ENCODE results near the gene TKFC.
A peak's percentile ranks its signal among the peaks of the same experiment; 100 is the strongest.

TKFC gene

DNA sequence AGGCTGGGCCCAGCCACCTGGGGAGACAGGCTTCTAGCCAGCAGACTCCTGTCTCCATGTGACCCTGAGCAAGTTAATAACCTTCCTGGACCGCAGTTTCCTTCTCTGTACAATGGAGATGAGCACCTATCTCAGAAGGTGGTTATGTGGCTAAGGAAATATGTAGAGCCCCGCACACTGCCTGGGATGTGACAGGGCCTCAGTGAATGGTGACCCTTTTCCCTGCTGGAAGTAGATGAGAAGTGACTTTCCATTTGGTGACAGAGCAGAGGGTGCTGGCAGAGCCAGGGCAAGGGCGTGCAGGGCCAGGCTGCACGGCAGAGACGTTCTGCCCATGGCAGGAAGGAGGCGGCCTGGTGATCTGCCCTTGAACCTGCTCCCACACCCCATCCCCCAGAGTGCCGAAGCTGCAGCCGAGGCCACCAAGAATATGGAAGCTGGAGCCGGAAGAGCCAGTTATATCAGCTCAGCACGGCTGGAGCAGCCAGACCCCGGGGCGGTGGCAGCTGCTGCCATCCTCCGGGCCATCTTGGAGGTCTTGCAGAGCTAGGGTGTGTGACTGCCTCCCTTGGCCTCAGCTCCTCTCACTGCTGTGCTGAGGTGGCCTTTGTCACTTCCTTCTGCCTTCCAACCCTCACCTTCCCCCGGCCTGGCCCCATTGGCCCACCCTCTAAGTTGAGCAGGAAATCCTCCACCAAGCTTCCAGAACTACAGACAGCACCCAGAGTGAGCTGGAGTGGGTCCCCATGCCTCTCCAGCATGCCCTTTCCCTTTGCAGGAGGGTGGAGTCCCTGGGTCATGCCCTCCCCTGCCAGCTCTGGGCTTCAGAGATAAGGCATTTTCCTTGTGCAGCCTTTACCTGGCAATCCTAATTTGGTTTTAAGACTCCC is 13.2 kb downstream of the TKFC start:
- no peak for DNase-seq

DNA sequence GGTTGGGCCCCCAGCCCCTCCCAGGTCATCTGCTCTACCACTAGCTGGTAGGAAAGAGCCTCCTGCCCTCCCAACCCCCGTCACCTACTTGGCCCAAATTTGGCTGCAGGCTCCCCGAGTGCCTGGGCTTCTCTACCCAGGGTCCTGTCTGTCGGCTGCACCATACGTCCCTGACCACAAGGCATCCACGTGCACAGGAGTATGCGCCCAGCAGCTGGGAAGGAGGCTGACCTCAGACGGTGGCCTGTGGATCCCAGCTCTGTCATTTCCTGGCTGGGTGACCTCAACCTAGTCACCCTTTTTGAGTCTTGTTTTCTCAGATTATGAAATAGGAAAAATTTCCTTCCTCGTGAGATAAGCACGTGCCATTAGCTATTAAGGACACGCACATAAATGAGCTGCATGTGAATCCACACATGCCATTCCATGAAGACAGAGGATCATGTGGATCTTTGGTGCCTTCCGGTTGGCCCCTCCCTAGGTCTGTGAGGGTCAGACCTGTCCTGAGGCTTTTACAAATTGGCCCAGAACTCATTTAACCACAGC is 15.0 kb downstream of the TKFC start:
- no peak for DNase-seq

DNA sequence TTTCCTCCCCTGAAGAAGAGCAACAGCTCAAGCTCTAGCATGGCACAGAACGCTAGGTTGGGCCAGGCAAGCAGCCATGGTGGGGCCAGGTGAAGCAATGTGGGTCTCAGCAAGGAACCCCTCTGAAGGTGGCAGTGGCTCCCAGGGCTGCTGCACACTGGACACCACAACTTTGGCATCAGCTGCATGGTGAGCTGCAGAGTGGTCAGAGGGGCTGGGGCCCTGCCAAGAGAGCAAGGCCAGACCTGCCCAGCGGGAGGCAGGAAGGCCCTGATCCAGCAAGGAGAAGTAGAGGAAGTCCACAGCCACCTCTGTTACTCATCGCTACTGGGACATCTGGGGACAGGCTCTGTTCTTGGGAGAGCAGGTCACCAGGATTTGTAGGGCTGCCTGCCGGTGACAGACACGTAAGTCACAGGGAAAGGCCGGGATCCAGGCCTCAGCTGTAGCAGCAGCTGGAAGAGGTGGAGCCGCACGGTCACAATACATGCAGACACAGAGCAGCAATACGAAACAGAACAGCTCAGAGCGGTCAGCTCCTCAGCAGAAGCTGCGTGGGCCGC is 16.2 kb downstream of the TKFC start:
- no peak for DNase-seq

DNA sequence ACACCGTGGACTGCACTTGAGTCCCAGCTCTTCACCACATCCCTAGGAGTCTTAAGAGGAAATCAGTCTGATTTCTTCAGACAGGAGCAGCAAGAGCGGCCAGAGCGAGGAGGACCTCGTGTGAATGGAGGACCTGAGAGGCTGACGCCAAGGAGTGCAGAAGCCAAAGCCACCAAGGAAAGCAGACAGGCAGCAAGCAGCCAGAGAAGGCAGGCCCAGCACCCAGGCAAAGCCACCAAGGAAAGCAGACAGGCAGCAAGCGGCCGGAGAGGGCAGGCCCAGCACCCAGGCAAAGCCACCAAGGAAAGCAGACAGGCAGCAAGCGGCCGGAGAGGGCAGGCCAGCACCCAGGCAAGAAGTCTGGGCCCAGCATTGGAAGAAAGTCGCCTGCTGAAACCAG is 16.9 kb downstream of the TKFC start:
- no peak for DNase-seq

- no peak for DNase-seq
Observed at GRCh38 chr11:61350336-61350735, 17.3 kb downstream of the TKFC start.

DNA sequence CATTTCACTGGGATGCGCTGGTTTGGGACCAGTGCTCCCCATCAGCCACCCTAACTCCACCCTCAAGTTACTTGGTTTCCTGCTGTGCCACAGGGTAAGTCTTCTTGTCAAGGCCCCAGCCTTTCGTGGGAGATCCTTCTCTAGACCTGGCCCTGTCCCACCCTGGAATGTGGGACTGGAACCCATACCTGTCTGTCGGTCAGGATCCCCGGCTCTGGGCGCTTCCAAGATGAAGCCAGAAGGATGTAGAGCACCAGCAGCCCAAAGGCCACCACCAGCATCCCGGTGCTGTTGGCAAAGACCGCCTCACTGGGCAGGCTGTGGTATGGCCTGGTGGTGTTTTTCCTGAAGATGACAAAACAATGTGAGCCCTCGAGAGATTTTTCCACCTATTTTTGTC is 17.8 kb downstream of the TKFC start:
- DNase-seq: no peak

- DNase-seq: no peak
Observed at GRCh38 chr11:61352038-61352437, 19.0 kb downstream of the TKFC start.

- no peak for DNase-seq
Observed at GRCh38 chr11:61353131-61354067, 20.4 kb downstream of the TKFC start.

GRCh38 chr11:61354208-61354607 is 21.2 kb downstream of the TKFC start:
- DNase-seq: no peak

GRCh38 chr11:61356706-61357105 is 23.7 kb downstream of the TKFC start:
- no peak for DNase-seq

- DNase-seq: no peak
Observed at GRCh38 chr11:61357233-61357893, 24.3 kb downstream of the TKFC start.

DNA sequence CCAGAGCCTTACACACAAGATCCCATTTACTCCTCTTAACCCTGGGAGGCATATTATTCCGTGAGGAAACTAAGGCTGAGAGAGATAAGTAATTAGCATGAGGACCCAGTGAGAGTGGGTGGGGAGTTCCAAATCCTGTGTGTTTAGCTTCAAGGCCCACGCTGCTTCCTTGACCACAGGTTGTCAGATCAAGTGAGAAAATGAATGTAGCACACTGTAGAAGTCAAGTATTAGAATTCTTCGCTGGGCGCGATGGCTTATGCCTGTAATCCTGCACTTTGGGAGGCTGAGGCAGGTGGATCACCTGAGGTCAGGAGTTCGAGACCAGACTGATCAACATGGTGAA is 24.8 kb downstream of the TKFC start:
- DNase-seq: no peak

DNA sequence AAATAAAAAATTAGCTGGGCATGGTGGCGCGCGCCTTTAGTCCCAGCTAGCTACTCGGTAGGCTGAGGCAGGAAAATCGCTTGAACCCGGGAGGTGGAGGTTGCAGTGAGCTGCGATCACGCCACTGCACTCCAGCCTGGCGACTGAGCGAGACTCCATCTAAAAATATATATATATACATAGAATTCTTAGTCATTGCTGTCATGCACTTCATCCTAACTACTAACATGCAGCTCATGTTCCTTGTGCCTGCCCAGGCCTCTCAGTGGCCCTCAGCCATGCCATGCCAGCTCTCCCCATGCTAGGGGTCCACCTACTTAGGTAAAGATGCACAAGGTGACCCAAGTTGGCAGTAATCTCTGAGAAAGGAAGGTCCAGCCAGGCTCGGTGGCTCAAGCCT is 25.5 kb downstream of the TKFC start:
- no peak for DNase-seq

DNA sequence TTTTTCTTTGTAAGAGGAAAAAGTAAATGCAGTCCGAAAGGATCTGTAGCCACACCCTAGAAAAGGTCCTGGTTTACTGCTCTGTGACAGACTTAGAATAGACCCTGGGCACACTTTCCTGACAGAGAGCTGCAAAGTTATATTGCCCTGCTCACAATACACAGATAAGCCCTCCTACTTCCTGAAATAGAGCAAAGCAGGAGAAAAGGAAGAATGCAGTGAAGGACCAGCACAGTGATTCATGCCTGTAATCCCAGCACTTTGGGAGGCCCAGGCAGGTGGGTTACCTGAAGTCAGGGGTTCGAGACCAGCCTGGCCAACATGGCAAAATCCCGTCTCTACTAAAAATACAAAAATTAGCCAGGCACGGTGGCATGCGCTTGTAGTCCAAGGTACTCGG is 26.5 kb downstream of the TKFC start:
- no peak for DNase-seq

GRCh38 chr11:61361237-61361740 is 28.3 kb downstream of the TKFC start:
- DNase-seq: no peak

GRCh38 chr11:61361741-61362541 is 28.9 kb downstream of the TKFC start, which contains the start of the genes CYB561A3 and TMEM138:
Gene CYB561A3 (minus strand): TSS chr11:61361882. CDS start chr11:61356713, 5,169 bp downstream.
Gene TMEM138 (plus strand): TSS chr11:61362374. CDS start chr11:61364391, 2,017 bp downstream.
- peak; percentile 93 to 96 for DNase-seq

DNA sequence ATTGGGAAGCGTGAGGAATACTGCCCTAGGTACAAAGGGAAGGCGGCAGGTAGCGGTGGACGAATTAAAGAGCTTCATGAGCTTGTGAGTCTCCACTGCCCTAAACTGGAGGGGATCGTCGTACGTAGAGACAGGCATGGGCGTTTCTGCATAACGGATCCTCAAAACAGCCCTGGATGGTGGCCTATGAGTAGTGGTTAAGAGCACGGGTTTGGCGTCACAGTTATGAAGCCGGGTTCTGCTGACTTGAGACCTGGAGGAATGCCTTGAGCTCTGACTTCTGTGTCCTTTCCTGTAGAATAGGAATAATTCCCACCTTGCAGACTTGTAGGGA is 29.5 kb downstream of the TKFC start:
- no peak for DNase-seq

DNA sequence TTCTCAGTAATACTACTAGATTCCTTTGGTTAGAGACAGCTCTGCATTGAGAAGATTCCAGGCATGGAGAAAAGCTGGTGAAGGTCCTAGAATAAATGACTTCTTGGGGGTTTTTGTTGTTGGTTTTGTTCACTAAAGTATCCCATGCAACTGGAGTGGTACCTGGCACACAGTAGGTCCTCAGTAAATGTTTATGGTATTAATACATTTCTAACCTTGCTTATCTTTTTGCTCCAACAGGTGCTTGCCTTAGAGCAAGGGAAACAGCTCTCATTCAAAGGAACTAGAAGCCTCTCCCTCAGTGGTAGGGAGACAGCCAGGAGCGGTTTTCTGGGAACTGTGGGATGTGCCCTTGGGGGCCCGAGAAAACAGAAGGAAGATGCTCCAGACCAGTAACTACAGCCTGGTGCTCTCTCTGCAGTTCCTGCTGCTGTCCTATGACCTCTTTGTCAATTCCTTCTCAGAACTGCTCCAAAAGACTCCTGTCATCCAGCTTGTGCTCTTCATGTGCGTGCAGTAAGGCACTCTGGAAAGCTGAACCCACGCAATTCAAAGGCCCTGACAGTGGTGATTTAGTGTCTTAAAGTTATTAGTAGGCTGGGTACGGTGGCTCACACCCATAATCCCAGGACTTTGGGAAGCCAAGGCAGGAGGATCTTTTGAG is 31.1 kb downstream of the TKFC start:
- no peak for DNase-seq

- no peak for DNase-seq
Observed at GRCh38 chr11:61367406-61367805, 34.4 kb downstream of the TKFC start.

- no peak for DNase-seq
Observed at GRCh38 chr11:61368646-61369045, 35.6 kb downstream of the TKFC start.

All from NCI-H446 (cell line).